HCT116 (cell line): Measurements from ENCODE around the gene CAMK2N1. TPM values are rescaled to one million over a fixed set of nuclear protein-coding genes. Genes with fewer than 3 reads are reported as not detected.

Experiments used
- ATAC-seq: fragments of 200-7000 bp; cut with Tn5 transposase; 2 replicates; pipeline ENCODE4 v1.9.1; 2020; ENCODE audit warnings: mild to moderate bottlenecking, moderate library complexity
- BruUV-seq: library from RNA; stranded (reverse); fragments of 400-500 nt; replicated peaks from 2 replicates; lab custom pipeline; 2021; lab: Mats Ljungman, UMichigan
- CTCF ChIA-PET: fragments of 300-600 bp; sonication (Branson Sonifier 250); formaldehyde crosslinking; loops from one replicate; lab custom pipeline; 2021; ENCODE audit warnings: antibody characterized with exemption; lab: Charles Lee
- POLR2A ChIA-PET: fragments of 300-600, 350-600 bp; sonication (Branson Sonifier 250); formaldehyde crosslinking; loops from one replicate; lab custom pipeline; 2021; ENCODE audit warnings: antibody characterized with exemption; lab: Charles Lee
- RAD21 ChIA-PET, 2 experiments: fragments of 300-600 bp; sonication (Branson Sonifier 250); formaldehyde crosslinking; loops; one replicate each; lab custom pipeline; 2023; ENCODE audit warnings: low total read pairs in 2 of 2; ENCODE audit not compliant: uncharacterized antibody in 2 of 2, unreplicated experiment in 2 of 2, low non-redundant PET in 1 of 2; lab: Charles Lee
- DNase-seq: peaks from one replicate; pipeline ENCODE4 v3.0.0-alpha.2; 2010; ENCODE audit warnings: low read depth, low spot score
- H2AFZ ChIP-seq: fragments of 200-600 bp; shearing (Covaris generic), sonication (generic); 2 replicates; pipeline ENCODE4 v1.6.1; 2017; ENCODE audit warnings: low read depth, mixed run types, mixed read lengths, antibody characterized with exemption, low read length; ENCODE audit not compliant: poor library complexity, severe bottlenecking
- H3K27ac ChIP-seq: 2 replicates; pipeline ENCODE4 v1.5.1; 2012; ENCODE audit warnings: low read depth, low read length
- H3K27me3 ChIP-seq: fragments of 200-600 bp; sonication (generic); 2 replicates; pipeline ENCODE4 v1.6.1; 2016; ENCODE audit warnings: mixed run types, low read length, mixed read lengths; ENCODE audit not compliant: insufficient read depth
- H3K36me3 ChIP-seq, 2 experiments: fragments of 200-500 bp in 1 of 2; fragments of 200-600 bp in 1 of 2; sonication (Bioruptor generic) in 1 of 2; sonication (generic) in 1 of 2; 2 replicates each; pipeline versions ENCODE4 v1.5.1 to v1.6.1; 2014 to 2016; ENCODE audit warnings: low read length in 2 of 2, inconsistent platforms in 1 of 2, mixed read lengths in 1 of 2, mixed run types in 1 of 2; ENCODE audit not compliant: insufficient read depth in 2 of 2, control insufficient read depth in 1 of 2
- H3K4me1 ChIP-seq, 2 experiments: fragments of 200-600 bp in 1 of 2; sonication (generic) in 1 of 2; 2 replicates each; pipeline versions ENCODE4 v1.5.1 to v1.6.1; 2012 to 2017; ENCODE audit warnings: low read length in 2 of 2, inconsistent platforms in 1 of 2, mild to moderate bottlenecking in 1 of 2, mixed read lengths in 1 of 2, mixed run types in 1 of 2, moderate library complexity in 1 of 2; ENCODE audit not compliant: insufficient read depth in 2 of 2, control insufficient read depth in 1 of 2
- H3K4me2 ChIP-seq: fragments of 200-600 bp; sonication (generic); 2 replicates; pipeline ENCODE4 v1.6.1; 2017; ENCODE audit warnings: mixed run types, low read length, mixed read lengths
- H3K4me3 ChIP-seq, 2 experiments: fragments of 200-600 bp in 1 of 2; sonication (generic) in 1 of 2; replicated peaks in 1 of 2; 2 replicates each; pipeline ENCODE4 v1.5.1; 2011 to 2016; ENCODE audit warnings: low read length in 2 of 2, control low read depth in 1 of 2, low read depth in 1 of 2, mild to moderate bottlenecking in 1 of 2, mixed read lengths in 1 of 2, mixed run types in 1 of 2
- H3K79me2 ChIP-seq: fragments of 200-600 bp; sonication (generic); 2 replicates; pipeline ENCODE4 v1.6.1; 2017; ENCODE audit warnings: mild to moderate bottlenecking, mixed run types, low read length, moderate library complexity, mixed read lengths; ENCODE audit not compliant: insufficient read depth
- H3K9ac ChIP-seq: fragments of 200-600 bp; sonication (generic); 2 replicates; pipeline ENCODE4 v1.6.1; 2016; ENCODE audit warnings: low read length, mixed read lengths
- H3K9me2 ChIP-seq: fragments of 200-600 bp; sonication (generic), shearing (Covaris generic); 2 replicates; pipeline ENCODE4 v1.6.1; 2017; ENCODE audit warnings: mixed run types, mild to moderate bottlenecking, moderate library complexity; ENCODE audit not compliant: insufficient read depth
- H3K9me3 ChIP-seq, 2 experiments: fragments of 200-500 bp in 1 of 2; fragments of 200-600 bp in 1 of 2; sonication (Bioruptor generic) in 1 of 2; sonication (generic) in 1 of 2; 2 replicates each; pipeline ENCODE4 v1.6.1; 2014 to 2017; ENCODE audit warnings: low read length in 2 of 2, mixed read lengths in 2 of 2, inconsistent platforms in 1 of 2, low read depth in 1 of 2, mild to moderate bottlenecking in 1 of 2, mixed run types in 1 of 2, moderate library complexity in 1 of 2; ENCODE audit not compliant: control insufficient read depth in 1 of 2, insufficient read depth in 1 of 2
- H4K20me1 ChIP-seq: fragments of 200-600 bp; sonication (generic), shearing (Covaris generic); 2 replicates; pipeline ENCODE4 v1.6.1; 2017; ENCODE audit warnings: mixed run types, mild to moderate bottlenecking, moderate library complexity; ENCODE audit not compliant: insufficient read depth
- CBX3 ChIP-seq: IDR thresholded peaks from 2 replicates; pipeline ENCODE4 v1.6.1; 2012; ENCODE audit warnings: low read depth
- CEBPB ChIP-seq: IDR thresholded peaks from 2 replicates; pipeline ENCODE4 v1.6.1; 2012; ENCODE audit warnings: low read depth
- EZH2 ChIP-seq: fragments of 200-600 bp; sonication (generic); IDR thresholded peaks from 2 replicates; pipeline ENCODE4 v1.6.1; 2017; ENCODE audit warnings: antibody characterized with exemption, mixed run types
- FOSL1 ChIP-seq: IDR thresholded peaks from 2 replicates; pipeline ENCODE4 v1.6.1; 2012; ENCODE audit warnings: low read depth
- JUND ChIP-seq: IDR thresholded peaks from 2 replicates; pipeline ENCODE4 v1.6.1; 2012
- POLR2A ChIP-seq: IDR thresholded peaks from 2 replicates; pipeline ENCODE4 v1.7.0; 2011; ENCODE audit warnings: borderline replicate concordance; ENCODE audit not compliant: insufficient read depth, insufficient read length; ENCODE audit errors: extremely low read depth
- POLR2AphosphoS5 ChIP-seq: IDR thresholded peaks from 2 replicates; pipeline ENCODE4 v1.6.1; 2011; ENCODE audit warnings: mild to moderate bottlenecking, low read depth, low read length, moderate library complexity
- RAD21 ChIP-seq: IDR thresholded peaks from 2 replicates; pipeline ENCODE4 v1.6.1; 2012; ENCODE audit warnings: low read depth, mild to moderate bottlenecking
- TCF7L2 ChIP-seq: IDR thresholded peaks from 2 replicates; pipeline ENCODE4 v1.7.0; 2011; ENCODE audit warnings: borderline replicate concordance, inconsistent platforms; ENCODE audit not compliant: insufficient read depth, insufficient read length; ENCODE audit errors: extremely low read depth
- YY1 ChIP-seq: IDR thresholded peaks from 2 replicates; pipeline ENCODE4 v1.6.1; 2011; ENCODE audit warnings: low read length, low read depth, moderate library complexity, mild to moderate bottlenecking; ENCODE audit not compliant: insufficient replicate concordance; ENCODE audit errors: extremely low read depth
- intact Hi-C: fragments of 100-400 bp; cut with micrococcal nuclease; formaldehyde crosslinking; loops from 2 replicates; pipeline ENCODE4 v1.10.0; 2022
- total RNA-seq: library from RNA; stranded (reverse); gene quantifications from one replicate; pipeline ENCODE4 v1.2.1, GENCODE V29; 2021; ENCODE audit not compliant: unreplicated experiment
- TF ChIP-seq, protein P1 (sequence below): IDR thresholded peaks from 2 replicates; pipeline ENCODE4 v1.6.1; 2012

CAMK2N1 gene
- total RNA-seq, 1 experiment from 2014 or later, result 20.5 TPM

GRCh38 chr1:20465187-20465586, 20.8 kb downstream of the CAMK2N1 start (continued):
- no peak for TF ChIP-seq JUND

GRCh38 chr1:20463502-20463901, 22.5 kb downstream of the CAMK2N1 start:
- H3K79me2 ChIP-seq, result no peaks in the 10 kb centered on the region
- ChIA-PET CTCF (interaction anchor here (1.3 kb wide), 1 partner anchor 30 kb away, joined by 4 read pairs; no protein-coding TSS in a partner anchor), POLR2A (no interaction called here), RAD21 (no interaction called here)
- DNase-seq (no peak), ATAC-seq (no peak)
- no TSS peak for BruUV-seq
- H3K4me2 ChIP-seq, result no peak overlapping the region
- H3K4me3 ChIP-seq, result no peak overlapping the region
- no peak overlapping the region for H2AFZ ChIP-seq
- no peak for TF ChIP-seq POLR2A
- TF ChIP-seq CBX3, result no peak
- no peak for TF ChIP-seq FOSL1
- TF ChIP-seq, protein P1, sequence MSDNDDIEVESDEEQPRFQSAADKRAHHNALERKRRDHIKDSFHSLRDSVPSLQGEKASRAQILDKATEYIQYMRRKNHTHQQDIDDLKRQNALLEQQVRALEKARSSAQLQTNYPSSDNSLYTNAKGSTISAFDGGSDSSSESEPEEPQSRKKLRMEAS, result no peak
- TF ChIP-seq CEBPB, result no peak
- no peak for TF ChIP-seq EZH2
- TF ChIP-seq JUND, result no peak
- TF ChIP-seq POLR2AphosphoS5, result no peak
- TF ChIP-seq YY1, result no peak
- no peak for TF ChIP-seq RAD21
- no peak for TF ChIP-seq TCF7L2
- no peak overlapping the region for H3K9ac ChIP-seq
- no peak overlapping the region for H3K27ac ChIP-seq
- intact Hi-C loops, result no loop called here
- H4K20me1 ChIP-seq, result no peaks in the 10 kb centered on the region
- H3K4me1 ChIP-seq, result no peaks in the 10 kb centered on the region
- no peaks in the 10 kb centered on the region for H3K9me2 ChIP-seq
- peaks cover 36% of the 10 kb centered on the region for H3K27me3 ChIP-seq
- no peaks in the 10 kb centered on the region for H3K36me3 ChIP-seq
- H3K9me3 ChIP-seq, result no peaks in the 10 kb centered on the region
